ENCODE results near the gene SUZ12.

DNA sequence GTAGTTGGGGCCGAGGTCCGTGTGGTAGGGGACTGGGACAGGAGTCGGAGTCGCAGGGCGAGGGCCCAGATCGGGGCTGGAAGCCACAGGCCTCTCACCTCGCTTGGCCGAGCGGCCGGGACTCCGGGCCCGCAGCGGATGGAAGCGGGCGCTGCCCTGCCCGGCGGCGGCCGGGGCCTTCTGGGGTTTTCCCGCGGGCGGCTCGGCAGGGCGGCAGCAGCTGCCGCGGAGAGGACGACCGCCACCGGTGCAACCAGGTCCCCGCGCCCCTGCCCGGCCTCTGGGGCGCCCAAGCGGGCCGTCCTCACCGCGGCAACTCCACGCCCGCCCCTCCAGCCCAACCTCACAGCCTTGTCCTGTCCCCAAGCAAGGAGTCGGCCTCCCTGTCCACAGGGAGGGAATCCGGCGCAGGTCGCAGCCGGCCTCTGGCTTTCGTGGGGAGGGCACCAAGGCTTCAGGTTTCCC lies 19.7 kb upstream of the SUZ12 start:
- TF ChIP-seq POLR2A (IDR thresholded peaks at IDR 0.05): no peak
- no peak for TF ChIP-seq CTCF (IDR thresholded peaks at IDR 0.05)
- TF ChIP-seq EP300 (IDR thresholded peaks at IDR 0.05): no peak
- TF ChIP-seq POLR2AphosphoS5 (IDR thresholded peaks at IDR 0.05): no peak
